ENCODE results near the gene USP43.

Gene USP43

GRCh38 chr17:9729735-9730420 lies 84.6 kb downstream of the USP43 start:
- Histone ChIP-seq H3K79me2 (ENCODE audit: control insufficient read depth, insufficient read depth, low read length) (no peaks in the 10 kb centered on the region), H2BK120ac (ENCODE audit: low read depth, low read length) (no peak overlapping the region), H3K23ac (ENCODE audit: low read length) (no peak overlapping the region), H3K56ac (ENCODE audit: low read length) (no peak overlapping the region), H2BK5ac (ENCODE audit: low read length) (no peak overlapping the region), H3K4ac (ENCODE audit: low read depth, low read length) (no peak overlapping the region), H2BK15ac (replicated peaks; ENCODE audit: low read depth) (no peak overlapping the region), H3K4me2 (ENCODE audit: low read length) (no peak overlapping the region), H3K27me3 (ENCODE audit: insufficient read depth, low read length, poor library complexity) (no peaks in the 10 kb centered on the region), H3K4me1 (ENCODE audit: control insufficient read depth, low read depth, low read length) (no peaks in the 10 kb centered on the region), H3K27ac (ENCODE audit: low read depth, low read length) (peak overlapping the region; percentile 43), H2AK5ac (ENCODE audit: low read length) (no peak overlapping the region), H3K9ac (ENCODE audit: low read length) (no peak overlapping the region), H4K8ac (ENCODE audit: low read depth, low read length) (no peak overlapping the region), H3K79me1 (ENCODE audit: low read length) (no peaks in the 10 kb centered on the region), H3K18ac (ENCODE audit: low read length) (no peak overlapping the region), H4K5ac (ENCODE audit: low read length) (no peak overlapping the region), H3K36me3 (ENCODE audit: control insufficient read depth, insufficient read depth, low read length) (no peaks in the 10 kb centered on the region), H3K4me3 (ENCODE audit: low read length) (no peak overlapping the region)
- peak; percentile 83 for DNase-seq
- WGBS (ENCODE audit: extremely low coverage, insufficient coverage, low lambda C conversion rate): no CpG with 5 or more reads among the region's 11 CpGs

GRCh38 chr17:9750524-9750923 lies 105.2 kb downstream of the USP43 start:
- no CpG with 5 or more reads among the region's 9 CpGs for whole genome bisulfite sequencing (ENCODE audit: extremely low coverage, insufficient coverage, low lambda C conversion rate)
- H3K27me3 ChIP-seq (ENCODE audit: insufficient read depth, low read length, poor library complexity): no peaks in the 10 kb centered on the region

GRCh38 chr17:9755083-9755482 lies 109.8 kb downstream of the USP43 start:
- Histone ChIP-seq H3K9ac (ENCODE audit: low read length) (no peak overlapping the region), H3K18ac (ENCODE audit: low read length) (no peak overlapping the region), H3K4me3 (ENCODE audit: low read length) (no peak overlapping the region), H3K4me1 (ENCODE audit: control insufficient read depth, low read depth, low read length) (no peaks in the 10 kb centered on the region), H2BK15ac (replicated peaks; ENCODE audit: low read depth) (no peak overlapping the region), H3K4ac (ENCODE audit: low read depth, low read length) (no peak overlapping the region), H2BK5ac (ENCODE audit: low read length) (no peak overlapping the region), H3K56ac (ENCODE audit: low read length) (no peak overlapping the region), H3K36me3 (ENCODE audit: control insufficient read depth, insufficient read depth, low read length) (no peaks in the 10 kb centered on the region), H4K8ac (ENCODE audit: low read depth, low read length) (no peak overlapping the region), H3K79me1 (ENCODE audit: low read length) (no peaks in the 10 kb centered on the region), H2BK120ac (ENCODE audit: low read depth, low read length) (no peak overlapping the region), H3K27me3 (ENCODE audit: insufficient read depth, low read length, poor library complexity) (no peaks in the 10 kb centered on the region), H3K79me2 (ENCODE audit: control insufficient read depth, insufficient read depth, low read length) (no peaks in the 10 kb centered on the region), H3K4me2 (ENCODE audit: low read length) (no peak overlapping the region), H2AK5ac (ENCODE audit: low read length) (no peak overlapping the region), H3K27ac (ENCODE audit: low read depth, low read length) (no peak overlapping the region), H3K23ac (ENCODE audit: low read length) (no peak overlapping the region), H4K5ac (ENCODE audit: low read length) (no peak overlapping the region)
- no CpG with 5 or more reads among the region's 3 CpGs for WGBS (ENCODE audit: extremely low coverage, insufficient coverage, low lambda C conversion rate)
- DNase-seq: peak; percentile 68

More at GRCh38 chr17:9750524-9750923, 105.2 kb downstream of the USP43 start:
- Histone ChIP-seq H2BK15ac (replicated peaks; ENCODE audit: low read depth) (no peak overlapping the region), H3K79me2 (ENCODE audit: control insufficient read depth, insufficient read depth, low read length) (no peaks in the 10 kb centered on the region), H4K5ac (ENCODE audit: low read length) (no peak overlapping the region), H3K9ac (ENCODE audit: low read length) (no peak overlapping the region), H3K4me1 (ENCODE audit: control insufficient read depth, low read depth, low read length) (no peaks in the 10 kb centered on the region), H3K4me3 (ENCODE audit: low read length) (no peak overlapping the region), H3K27ac (ENCODE audit: low read depth, low read length) (no peak overlapping the region), H3K36me3 (ENCODE audit: control insufficient read depth, insufficient read depth, low read length) (no peaks in the 10 kb centered on the region), H3K79me1 (ENCODE audit: low read length) (no peaks in the 10 kb centered on the region), H2AK5ac (ENCODE audit: low read length) (no peak overlapping the region), H4K8ac (ENCODE audit: low read depth, low read length) (no peak overlapping the region), H3K4ac (ENCODE audit: low read depth, low read length) (no peak overlapping the region), H2BK120ac (ENCODE audit: low read depth, low read length) (no peak overlapping the region), H3K18ac (ENCODE audit: low read length) (no peak overlapping the region), H3K23ac (ENCODE audit: low read length) (no peak overlapping the region), H2BK5ac (ENCODE audit: low read length) (no peak overlapping the region), H3K4me2 (ENCODE audit: low read length) (no peak overlapping the region), H3K56ac (ENCODE audit: low read length) (no peak overlapping the region)
- no peak for DNase-seq

- no peak overlapping the region for H3K4ac ChIP-seq (ENCODE audit: low read depth, low read length)
- H2AK5ac ChIP-seq (ENCODE audit: low read length): no peak overlapping the region
- H3K9ac ChIP-seq (ENCODE audit: low read length): no peak overlapping the region
- H3K36me3 ChIP-seq (ENCODE audit: control insufficient read depth, insufficient read depth, low read length): no peaks in the 10 kb centered on the region
- no peak for DNase-seq
- no peaks in the 10 kb centered on the region for H3K27me3 ChIP-seq (ENCODE audit: insufficient read depth, low read length, poor library complexity)
- H2BK120ac ChIP-seq (ENCODE audit: low read depth, low read length): no peak overlapping the region
- no peaks in the 10 kb centered on the region for H3K4me1 ChIP-seq (ENCODE audit: control insufficient read depth, low read depth, low read length)
- H3K18ac ChIP-seq (ENCODE audit: low read length): no peak overlapping the region
- H3K4me3 ChIP-seq (ENCODE audit: low read length): no peak overlapping the region
- H2BK15ac ChIP-seq (replicated peaks; ENCODE audit: low read depth): no peak overlapping the region
- H3K23ac ChIP-seq (ENCODE audit: low read length): no peak overlapping the region
- no peak overlapping the region for H3K56ac ChIP-seq (ENCODE audit: low read length)
- no peaks in the 10 kb centered on the region for H3K79me1 ChIP-seq (ENCODE audit: low read length)
- H2BK5ac ChIP-seq (ENCODE audit: low read length): no peak overlapping the region
- H3K4me2 ChIP-seq (ENCODE audit: low read length): no peak overlapping the region
- no CpG with 5 or more reads among the region's 1 CpG for WGBS (ENCODE audit: extremely low coverage, insufficient coverage, low lambda C conversion rate)
- H4K8ac ChIP-seq (ENCODE audit: low read depth, low read length): no peak overlapping the region
- no peak overlapping the region for H3K27ac ChIP-seq (ENCODE audit: low read depth, low read length)
- H4K5ac ChIP-seq (ENCODE audit: low read length): no peak overlapping the region
- H3K79me2 ChIP-seq (ENCODE audit: control insufficient read depth, insufficient read depth, low read length): no peaks in the 10 kb centered on the region
Observed at GRCh38 chr17:9760266-9760665, 114.9 kb downstream of the USP43 start.

GRCh38 chr17:9763643-9764042 lies 118.3 kb downstream of the USP43 start:
- no peak overlapping the region for H2BK15ac ChIP-seq (replicated peaks; ENCODE audit: low read depth)
- H4K5ac ChIP-seq (ENCODE audit: low read length): no peak overlapping the region
- no peak overlapping the region for H3K56ac ChIP-seq (ENCODE audit: low read length)
- DNase-seq: no peak
- H3K18ac ChIP-seq (ENCODE audit: low read length): no peak overlapping the region
- H2BK120ac ChIP-seq (ENCODE audit: low read depth, low read length): no peak overlapping the region
- no peak overlapping the region for H3K4ac ChIP-seq (ENCODE audit: low read depth, low read length)
- H3K27me3 ChIP-seq (ENCODE audit: insufficient read depth, low read length, poor library complexity): no peaks in the 10 kb centered on the region
- no peak overlapping the region for H4K8ac ChIP-seq (ENCODE audit: low read depth, low read length)
- no peak overlapping the region for H2BK5ac ChIP-seq (ENCODE audit: low read length)
- H2AK5ac ChIP-seq (ENCODE audit: low read length): no peak overlapping the region
- WGBS (ENCODE audit: extremely low coverage, insufficient coverage, low lambda C conversion rate): no CpG with 5 or more reads among the region's 4 CpGs
- no peak overlapping the region for H3K9ac ChIP-seq (ENCODE audit: low read length)
- no peaks in the 10 kb centered on the region for H3K4me1 ChIP-seq (ENCODE audit: control insufficient read depth, low read depth, low read length)
- no peak overlapping the region for H3K27ac ChIP-seq (ENCODE audit: low read depth, low read length)
- no peaks in the 10 kb centered on the region for H3K79me2 ChIP-seq (ENCODE audit: control insufficient read depth, insufficient read depth, low read length)
- no peaks in the 10 kb centered on the region for H3K36me3 ChIP-seq (ENCODE audit: control insufficient read depth, insufficient read depth, low read length)
- no peak overlapping the region for H3K4me3 ChIP-seq (ENCODE audit: low read length)
- no peak overlapping the region for H3K4me2 ChIP-seq (ENCODE audit: low read length)
- H3K79me1 ChIP-seq (ENCODE audit: low read length): no peaks in the 10 kb centered on the region
- H3K23ac ChIP-seq (ENCODE audit: low read length): no peak overlapping the region

GRCh38 chr17:9765322-9765721 lies 120.0 kb downstream of the USP43 start:
- Histone ChIP-seq H4K8ac (ENCODE audit: low read depth, low read length) (no peak overlapping the region), H3K27ac (ENCODE audit: low read depth, low read length) (no peak overlapping the region), H3K18ac (ENCODE audit: low read length) (no peak overlapping the region), H3K4ac (ENCODE audit: low read depth, low read length) (no peak overlapping the region), H2AK5ac (ENCODE audit: low read length) (no peak overlapping the region), H3K4me3 (ENCODE audit: low read length) (no peak overlapping the region), H3K4me1 (ENCODE audit: control insufficient read depth, low read depth, low read length) (no peaks in the 10 kb centered on the region), H4K5ac (ENCODE audit: low read length) (no peak overlapping the region), H3K23ac (ENCODE audit: low read length) (no peak overlapping the region), H3K9ac (ENCODE audit: low read length) (no peak overlapping the region), H2BK120ac (ENCODE audit: low read depth, low read length) (no peak overlapping the region), H3K79me1 (ENCODE audit: low read length) (no peaks in the 10 kb centered on the region), H3K79me2 (ENCODE audit: control insufficient read depth, insufficient read depth, low read length) (no peaks in the 10 kb centered on the region), H3K36me3 (ENCODE audit: control insufficient read depth, insufficient read depth, low read length) (no peaks in the 10 kb centered on the region), H3K27me3 (ENCODE audit: insufficient read depth, low read length, poor library complexity) (no peaks in the 10 kb centered on the region), H3K4me2 (ENCODE audit: low read length) (no peak overlapping the region), H2BK5ac (ENCODE audit: low read length) (no peak overlapping the region), H2BK15ac (replicated peaks; ENCODE audit: low read depth) (no peak overlapping the region), H3K56ac (ENCODE audit: low read length) (no peak overlapping the region)
- WGBS (ENCODE audit: extremely low coverage, insufficient coverage, low lambda C conversion rate): no CpG with 5 or more reads among the region's 1 CpG
- DNase-seq: no peak

Data from mesendoderm (in vitro differentiated cells).